NCI-H2029 treated with DMSO at 0.1 percent for 48 hours (cell line): ENCODE measurements around the gene CLSTN2.

Experiments
- DNase-seq: peaks from one replicate; lab custom pipeline; 2025; lab: John Stamatoyannopoulos, UW

CLSTN2 gene

GRCh38 chr3:140546649-140547048, 611.7 kb downstream of the CLSTN2 start:
- peak; percentile 22 for DNase-seq

GRCh38 chr3:140552403-140552802, 617.4 kb downstream of the CLSTN2 start:
- no peak for DNase-seq

GRCh38 chr3:140552898-140553297, 617.9 kb downstream of the CLSTN2 start:
- DNase-seq = no peak

GRCh38 chr3:140553591-140553990, 618.6 kb downstream of the CLSTN2 start:
- DNase-seq = no peak

GRCh38 chr3:140555666-140556065, 620.7 kb downstream of the CLSTN2 start:
- no peak for DNase-seq

- DNase-seq = no peak
Observed at GRCh38 chr3:140557476-140557875, 622.5 kb downstream of the CLSTN2 start.

GRCh38 chr3:140559546-140559945, 624.6 kb downstream of the CLSTN2 start:
- DNase-seq = peak; percentile 40

- DNase-seq = no peak
Observed at GRCh38 chr3:140563206-140563760, 628.3 kb downstream of the CLSTN2 start.

- no peak for DNase-seq
Observed at GRCh38 chr3:140568131-140568530, 633.1 kb downstream of the CLSTN2 start.

GRCh38 chr3:140568842-140569520, 634.0 kb downstream of the CLSTN2 start:
- DNase-seq = no peak

GRCh38 chr3:140570602-140571001, 635.6 kb downstream of the CLSTN2 start:
- no peak for DNase-seq

- DNase-seq = no peak
Observed at GRCh38 chr3:140571836-140572235, 636.9 kb downstream of the CLSTN2 start.

- no peak for DNase-seq
Observed at GRCh38 chr3:140572334-140572733, 637.3 kb downstream of the CLSTN2 start.

GRCh38 chr3:140573011-140573410, 638.0 kb downstream of the CLSTN2 start:
- no peak for DNase-seq

GRCh38 chr3:140574375-140574774, 639.4 kb downstream of the CLSTN2 start:
- DNase-seq = no peak

GRCh38 chr3:140576449-140576848, 641.5 kb downstream of the CLSTN2 start:
- DNase-seq = no peak

GRCh38 chr3:140577911-140578310, 642.9 kb downstream of the CLSTN2 start:
- DNase-seq = no peak

GRCh38 chr3:140579260-140579659, 644.3 kb downstream of the CLSTN2 start:
- no peak for DNase-seq

- no peak for DNase-seq
Observed at GRCh38 chr3:140580746-140581145, 645.8 kb downstream of the CLSTN2 start.

GRCh38 chr3:140584549-140584948, 649.6 kb downstream of the CLSTN2 start:
- no peak for DNase-seq

GRCh38 chr3:140585828-140586227, 650.8 kb downstream of the CLSTN2 start:
- no peak for DNase-seq

GRCh38 chr3:140586311-140586710, 651.3 kb downstream of the CLSTN2 start:
- DNase-seq = no peak

- no peak for DNase-seq
Observed at GRCh38 chr3:140588558-140588957, 653.6 kb downstream of the CLSTN2 start.

GRCh38 chr3:140593766-140594165, 658.8 kb downstream of the CLSTN2 start:
- DNase-seq = no peak
